HepG2 (cell line): ENCODE results near the gene INSIG2. TPM values are rescaled to one million over a fixed set of nuclear protein-coding genes. Genes with fewer than 3 reads are reported as not detected.
A peak's percentile ranks its signal among the peaks of the same experiment; 100 is the strongest.

Experiments
- BCL6 ChIP-seq: IDR thresholded peaks from 2 replicates; pipeline ENCODE4 v1.6.1; 2016; ENCODE audit warnings: missing genetic modification reagents, missing compliant biosample characterization
- ELF3 ChIP-seq: IDR thresholded peaks from 2 replicates; pipeline ENCODE4 v1.6.1; 2016; ENCODE audit warnings: missing genetic modification reagents, missing compliant biosample characterization
- FOXA3 ChIP-seq: IDR thresholded peaks from 2 replicates; pipeline ENCODE4 v1.6.1; 2016; ENCODE audit warnings: missing genetic modification reagents, missing compliant biosample characterization
- HDAC1 ChIP-seq: sonication (generic); formaldehyde crosslinking; IDR thresholded peaks from 2 replicates; pipeline ENCODE4 v1.5.1; 2020; ENCODE audit warnings: mild to moderate bottlenecking, missing genetic modification reagents
- HMG20A ChIP-seq: IDR thresholded peaks from 2 replicates; pipeline ENCODE4 v1.6.1; 2016; ENCODE audit warnings: borderline replicate concordance
- KLF16 ChIP-seq, 2 experiments: sonication (generic) in 1 of 2; formaldehyde crosslinking in 1 of 2; IDR thresholded peaks; 2 replicates each; pipeline versions ENCODE4 v1.6.1 to v1.8.0; 2016 to 2023; ENCODE audit warnings: missing genetic modification reagents in 2 of 2, missing compliant biosample characterization in 1 of 2
- PCBP2 ChIP-seq: fragments of 200-400 bp; formaldehyde crosslinking; optimal IDR thresholded peaks from 2 replicates; pipeline ENCODE3; 2018; ENCODE audit warnings: low read length, low read depth; ENCODE audit not compliant: poor library complexity, severe bottlenecking
- PRDM15 ChIP-seq: sonication (generic); formaldehyde crosslinking; IDR thresholded peaks from 2 replicates; pipeline ENCODE4 v1.4.0; 2020; ENCODE audit warnings: missing genetic modification reagents
- SOX6 ChIP-seq, 2 experiments: fragments of 450-650 bp in 1 of 2; sonication (generic) in 1 of 2; formaldehyde crosslinking in 1 of 2; IDR thresholded peaks; 2 replicates each; pipeline versions ENCODE4 v1.4.0 to v1.6.1; 2017 to 2020; ENCODE audit warnings: antibody characterized with exemption in 1 of 2, mild to moderate bottlenecking in 1 of 2, missing genetic modification reagents in 1 of 2
- TCF7 ChIP-seq: sonication (generic); IDR thresholded peaks from 2 replicates; pipeline ENCODE4 v1.6.1; 2016; ENCODE audit warnings: antibody characterized with exemption, low read depth
- TSC22D2 ChIP-seq: sonication (generic); formaldehyde crosslinking; IDR thresholded peaks from 2 replicates; pipeline ENCODE4 v1.5.1; 2020; ENCODE audit warnings: missing genetic modification reagents, mild to moderate bottlenecking, borderline replicate concordance
- ZNF563 ChIP-seq: sonication (generic); formaldehyde crosslinking; IDR thresholded peaks from 2 replicates; pipeline ENCODE4 v1.8.0; 2022; ENCODE audit warnings: mild to moderate bottlenecking, moderate library complexity, missing genetic modification reagents
- ZNF7 ChIP-seq: IDR thresholded peaks from 2 replicates; pipeline ENCODE4 v1.6.1; 2016; ENCODE audit warnings: missing biosample characterization, missing genetic modification reagents
- polyA plus RNA-seq, 8 experiments: library from polyadenylated mRNA; depleted of rRNA in 3 of 8; stranded (reverse) in 7 of 8; unstranded in 1 of 8; fragments of >200 nt; fragmentation: Illumina TruSeq in 4 of 8; extraction: Trizol in 4 of 8; gene quantifications; 2 replicates each; pipeline versions ENCODE4 v1.2.1 to v1.2.3, GENCODE V29; 2011 to 2016; ENCODE audit warnings: low read depth in 4 of 8, missing spikeins in 1 of 8, mixed read lengths in 1 of 8; ENCODE audit not compliant: insufficient read depth in 1 of 8
- total RNA-seq, 5 experiments: library from RNA; depleted of rRNA; stranded (reverse); fragments of >200 nt; fragmentation: Illumina TruSeq; extraction: Trizol; gene quantifications; 2 replicates each; pipeline ENCODE4 v1.2.3, GENCODE V29; 2016; ENCODE audit warnings: low read depth in 1 of 5

Gene INSIG2
- total and polyA plus RNA-seq, 2 of the 13 experiments (the other 11 are each of a cell fraction or from before 2014, with no cell fraction given), result 73.5 to 481 TPM

DNA sequence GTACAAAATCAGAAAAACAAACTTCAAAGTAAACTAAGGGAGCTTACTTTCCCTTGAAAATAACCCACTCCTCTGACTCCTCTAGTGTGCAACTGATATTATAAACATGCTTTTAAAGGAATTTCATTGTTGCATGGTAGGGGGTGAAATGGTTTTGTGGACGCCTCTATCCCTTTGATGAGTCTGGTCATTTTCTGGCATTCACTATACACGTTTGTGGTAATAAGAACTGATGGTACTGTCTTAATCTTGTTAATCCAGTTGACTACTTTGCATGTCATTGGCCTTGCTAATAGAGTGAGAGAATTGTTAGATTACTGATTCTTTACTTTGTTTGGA, 2.8 kb downstream of the INSIG2 start (continued):
- TF ChIP-seq BCL6 (CRISPR knock-in tag) (peak; percentile 65; the same call in 1 of the 2 replicates), ZNF563 (CRISPR knock-in tag) (no peak), TSC22D2 (CRISPR knock-in tag) (no peak), SOX6 (IDR thresholded peaks at IDR 0.05) (no peak), SOX6 (CRISPR knock-in tag; IDR thresholded peaks at IDR 0.05) (peak; percentile 45), HDAC1 (no peak), PCBP2 (no peak), PRDM15 (CRISPR knock-in tag) (no peak), HMG20A (CRISPR knock-in tag) (0 out of 2 replicates have a peak, but pooled peaks have one; percentile 21), ZNF7 (CRISPR knock-in tag) (no peak), FOXA3 (CRISPR knock-in tag) (0 out of 2 replicates have a peak, but pooled peaks have one; percentile 12), TCF7 (peak; percentile 31; the same call in 1 of the 2 replicates), KLF16 (CRISPR knock-in tag; IDR thresholded peaks at IDR 0.05) (0 out of 4 replicates have a peak, but pooled peaks of 1 of the 2 experiments have one; percentile 26), ELF3 (CRISPR knock-in tag) (0 out of 2 replicates have a peak, but pooled peaks have one; percentile 18)
